Urothelium cell line (cell line): ENCODE data around the gene MTCH1.
A peak's percentile ranks its signal among the peaks of the same experiment; 100 is the strongest.
"Not testable (repeated sequence)": the region's sequence is repeated elsewhere in the genome, so short reads cannot be mapped to it uniquely, and the experiment has no call there.

Source experiments
- DNase-seq: peaks from one replicate; pipeline ENCODE4 v3.0.0; 2011; ENCODE audit warnings: low spot score, mixed read lengths
- FAIRE-seq: peaks from 2 replicates; lab custom pipeline; 2011; peaks lifted over from hg19 to GRCh38; lab: Jason Lieb, UNC

The MTCH1 gene

DNA sequence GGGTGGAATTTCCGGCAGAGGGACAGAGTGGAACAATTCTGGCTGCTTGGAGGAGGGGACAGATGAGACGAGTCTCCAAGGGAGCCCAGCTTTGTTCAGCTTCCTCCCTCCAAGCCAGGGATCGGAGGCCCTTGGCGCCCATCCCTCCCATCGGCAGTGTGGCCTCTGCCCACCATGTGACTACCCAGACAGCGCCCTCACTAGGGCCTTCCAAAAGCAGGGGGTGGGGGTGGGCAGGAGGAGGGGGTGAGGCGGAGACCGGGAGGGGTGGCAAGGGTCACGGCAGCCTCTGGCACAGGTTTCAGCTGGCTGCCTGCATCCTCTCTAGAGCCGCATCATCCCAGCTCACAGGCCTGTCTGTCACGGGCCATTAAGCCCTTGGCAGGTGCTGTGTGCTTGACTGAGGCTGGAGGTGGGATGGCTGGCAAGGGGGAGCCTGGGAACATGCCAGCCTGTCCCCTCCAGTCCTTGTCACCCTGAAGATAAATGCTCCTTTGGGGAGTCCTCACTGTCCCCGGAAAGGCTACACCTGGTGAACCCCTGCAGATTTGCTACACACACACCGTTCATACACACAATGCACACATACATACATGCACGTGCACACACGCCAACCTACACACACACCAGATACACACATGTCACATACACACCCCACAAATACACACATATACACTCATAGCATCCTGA is 13.2 kb upstream of the MTCH1 start:
- FAIRE-seq, result no peak
- DNase-seq, result no peak

DNA sequence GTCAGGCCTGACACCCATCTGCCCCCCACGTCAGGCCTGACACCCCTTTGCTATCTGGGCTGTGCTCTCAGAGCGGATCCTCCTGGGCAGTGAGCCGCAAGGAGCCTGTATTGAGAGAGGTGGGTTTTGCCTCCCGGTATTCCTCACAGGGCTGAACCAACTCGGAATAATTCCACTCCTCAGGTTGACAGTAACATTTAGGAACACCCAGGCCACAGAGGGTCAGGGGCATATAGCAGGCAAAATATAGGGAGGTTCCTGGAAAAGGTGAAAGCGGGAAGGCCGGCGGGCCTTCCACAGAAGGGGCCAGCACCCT is 12.7 kb upstream of the MTCH1 start:
- FAIRE-seq, result no peak

DNA sequence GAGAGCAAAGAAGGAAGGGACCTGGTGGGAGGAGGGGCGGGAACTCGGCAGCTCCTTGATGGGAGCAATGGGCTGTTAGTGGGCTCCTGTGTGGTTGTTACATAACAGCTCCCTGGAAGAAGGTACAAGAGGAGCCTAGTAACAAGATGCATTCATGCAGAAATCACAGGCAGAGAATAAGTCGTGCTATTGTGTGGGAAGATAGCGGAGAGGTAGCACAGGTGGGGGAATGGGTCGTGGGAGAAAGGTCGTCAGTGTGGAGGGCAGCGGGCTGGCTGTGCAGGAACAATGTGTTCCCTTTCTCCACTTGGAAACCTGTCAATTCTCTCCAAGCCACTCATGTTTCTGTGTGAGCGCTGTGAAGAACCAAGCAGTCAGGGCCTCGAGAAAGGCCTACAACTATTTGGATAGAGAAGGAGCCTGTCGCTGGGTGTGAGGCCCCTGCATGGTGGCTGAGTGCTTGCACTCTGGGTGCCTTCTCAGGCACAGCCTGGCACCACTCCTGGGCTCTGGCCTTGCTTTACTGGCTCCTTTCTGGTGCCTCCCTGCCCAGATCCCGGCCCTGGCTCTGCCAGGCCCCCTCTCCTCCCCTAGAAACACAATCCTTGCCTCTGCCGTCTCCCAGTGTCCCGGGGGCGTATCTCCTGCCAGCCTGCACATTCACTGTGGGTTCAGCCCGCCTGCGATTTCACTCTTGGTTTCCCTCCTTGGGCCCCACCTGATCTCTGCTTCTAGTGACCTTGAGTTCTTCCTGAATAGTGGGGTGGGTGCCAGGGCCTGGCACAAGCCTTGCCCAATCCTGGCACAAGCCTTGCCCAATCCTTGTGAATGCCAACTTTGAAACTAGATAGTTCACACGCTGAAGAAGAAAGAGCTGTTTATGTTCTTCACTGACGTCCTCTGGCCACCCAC is 12.1 kb upstream of the MTCH1 start:
- FAIRE-seq (no peak), DNase-seq (no peak)

More for the DNA sequence above, 12.7 kb upstream of the MTCH1 start:
- DNase-seq, result no peak

DNA sequence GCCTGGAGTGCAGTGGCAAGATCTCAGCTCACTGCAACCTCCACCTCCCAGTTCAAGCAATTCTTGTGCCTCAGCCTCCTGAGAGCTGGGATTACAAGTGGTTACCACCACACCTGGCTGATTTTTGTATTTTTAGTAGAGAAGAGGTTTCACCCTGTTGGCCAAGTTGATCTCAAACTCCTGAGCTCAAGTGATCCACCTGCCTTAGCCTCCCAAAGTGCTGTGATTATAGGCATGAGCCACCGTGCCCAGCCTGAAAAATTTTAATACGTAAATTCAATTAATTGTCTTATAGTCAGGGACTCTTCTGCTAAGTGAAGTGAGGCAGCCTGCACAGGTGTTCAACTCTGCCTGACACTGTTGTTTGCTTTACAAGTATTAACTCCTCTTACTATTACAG is 4.4 kb upstream of the MTCH1 start:
- DNase-seq, FAIRE-seq: not testable (repeated sequence)

DNA sequence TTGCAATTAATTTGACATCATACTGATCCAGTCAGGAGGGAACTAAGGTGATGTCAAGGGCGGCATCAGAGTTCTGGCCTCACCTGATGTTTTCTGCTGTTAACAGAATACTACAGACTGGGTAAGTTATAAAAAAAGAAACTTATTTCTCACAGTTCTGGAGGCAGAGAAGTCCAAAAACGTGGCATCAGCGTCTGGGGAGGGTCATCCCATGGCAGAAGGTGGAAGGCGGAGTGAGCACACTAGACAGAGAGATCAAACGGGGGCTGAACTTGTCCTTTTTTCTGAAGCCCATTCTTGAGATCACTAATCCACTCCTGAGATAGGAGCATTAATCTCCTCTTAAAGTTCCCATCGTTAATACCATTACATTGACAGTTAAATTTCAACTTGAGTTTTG is 3.3 kb upstream of the MTCH1 start:
- no peak for FAIRE-seq

DNA sequence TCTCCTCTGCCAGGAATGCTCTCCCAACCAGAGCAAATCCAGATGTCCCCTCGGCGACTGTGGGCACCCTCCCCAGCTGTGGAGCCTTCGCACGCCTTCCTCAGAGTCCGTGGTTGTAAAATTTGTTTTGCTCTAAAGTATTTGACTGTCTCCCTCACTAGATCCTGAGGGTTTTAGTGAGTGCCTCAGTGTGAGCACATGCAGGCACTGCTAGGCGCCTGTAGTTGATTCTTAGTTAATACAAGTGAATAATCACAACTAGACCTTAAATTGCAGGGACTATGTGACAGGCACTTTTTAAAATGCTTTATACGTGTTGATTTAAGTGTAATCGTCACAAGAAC is 680 bp upstream of the MTCH1 start:
- no peak for DNase-seq
- FAIRE-seq, result no peak

More for the DNA sequence above, 3.3 kb upstream of the MTCH1 start:
- no peak for DNase-seq

DNA sequence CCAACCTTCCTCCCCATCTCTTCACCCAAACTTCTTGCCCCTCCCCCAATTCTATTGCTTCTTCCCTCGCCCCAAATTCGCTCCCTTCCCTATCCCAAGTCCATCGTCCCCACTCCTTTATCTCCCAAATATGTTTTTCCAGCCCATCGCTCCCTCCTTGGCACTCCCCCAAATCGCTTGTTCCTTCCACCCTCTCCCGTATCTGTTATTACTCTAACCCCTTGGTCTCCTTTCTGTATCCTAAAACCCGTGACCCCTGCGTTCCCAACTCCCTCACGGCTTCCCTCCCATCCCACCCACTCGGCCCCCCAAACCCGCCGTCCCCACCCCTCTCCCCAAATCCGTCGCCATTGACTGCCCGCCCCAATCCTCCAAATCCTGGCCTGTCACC is 584 bp downstream of the MTCH1 start:
- DNase-seq, result no peak
- no peak for FAIRE-seq

DNA sequence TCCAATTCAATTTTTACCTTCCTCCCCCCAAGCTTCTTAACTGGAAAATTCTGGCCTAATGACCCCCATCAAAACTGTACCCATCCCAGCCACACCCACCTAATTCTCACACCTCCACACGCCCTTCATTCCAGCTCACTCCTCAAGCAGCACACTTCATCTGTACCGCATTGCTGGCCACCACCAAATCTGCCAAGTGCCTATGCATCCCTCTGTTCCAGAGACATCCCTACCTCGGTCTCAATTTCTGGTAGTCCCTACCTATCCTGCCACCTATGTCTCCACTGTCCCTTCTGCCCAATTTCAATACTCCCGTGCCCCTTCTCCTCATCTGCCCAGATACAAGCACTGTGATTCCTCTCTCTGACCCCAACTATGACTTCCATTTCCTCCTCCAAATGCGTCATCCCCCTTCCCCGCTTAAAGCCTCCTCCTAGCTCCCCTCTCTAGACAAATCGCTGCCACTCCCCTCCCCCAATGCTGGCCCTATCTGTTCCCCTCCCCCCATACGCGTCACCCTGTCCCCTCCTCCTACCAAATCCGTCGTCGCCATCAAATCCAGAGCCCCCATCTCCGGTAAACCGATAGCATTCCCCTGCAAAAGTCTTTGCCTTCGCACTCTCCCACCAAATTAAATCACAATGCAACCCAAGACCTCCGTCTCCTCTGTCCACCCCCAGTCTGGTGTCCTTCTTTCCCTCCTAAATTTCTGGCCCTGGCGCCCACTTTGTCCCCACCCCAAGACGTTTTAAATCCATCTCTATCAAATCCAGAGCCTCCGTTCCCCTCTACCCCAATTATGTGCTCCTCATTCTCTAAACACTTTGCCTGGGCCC is 1.2 kb downstream of the MTCH1 start:
- FAIRE-seq (no peak), DNase-seq (peak; percentile 56)

DNA sequence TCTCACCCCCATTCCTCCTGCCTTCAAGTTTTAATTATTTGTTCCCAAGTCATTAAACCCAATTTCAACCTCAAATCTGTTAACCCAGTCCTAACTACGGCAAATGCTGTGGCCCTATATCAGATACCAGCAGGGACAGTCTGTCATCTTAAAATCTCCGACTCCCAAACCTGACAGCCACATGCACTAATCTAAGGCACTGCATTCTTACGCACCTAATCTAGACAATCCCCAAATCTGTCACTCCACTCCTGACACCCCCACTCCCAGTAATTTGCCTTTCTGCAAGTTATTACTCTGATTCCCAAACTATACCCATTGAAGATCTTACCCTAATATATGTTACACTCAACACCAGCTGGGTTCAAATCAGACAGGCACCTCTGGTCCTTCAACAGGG is 2.5 kb downstream of the MTCH1 start:
- DNase-seq (no peak), FAIRE-seq (no peak)

DNA sequence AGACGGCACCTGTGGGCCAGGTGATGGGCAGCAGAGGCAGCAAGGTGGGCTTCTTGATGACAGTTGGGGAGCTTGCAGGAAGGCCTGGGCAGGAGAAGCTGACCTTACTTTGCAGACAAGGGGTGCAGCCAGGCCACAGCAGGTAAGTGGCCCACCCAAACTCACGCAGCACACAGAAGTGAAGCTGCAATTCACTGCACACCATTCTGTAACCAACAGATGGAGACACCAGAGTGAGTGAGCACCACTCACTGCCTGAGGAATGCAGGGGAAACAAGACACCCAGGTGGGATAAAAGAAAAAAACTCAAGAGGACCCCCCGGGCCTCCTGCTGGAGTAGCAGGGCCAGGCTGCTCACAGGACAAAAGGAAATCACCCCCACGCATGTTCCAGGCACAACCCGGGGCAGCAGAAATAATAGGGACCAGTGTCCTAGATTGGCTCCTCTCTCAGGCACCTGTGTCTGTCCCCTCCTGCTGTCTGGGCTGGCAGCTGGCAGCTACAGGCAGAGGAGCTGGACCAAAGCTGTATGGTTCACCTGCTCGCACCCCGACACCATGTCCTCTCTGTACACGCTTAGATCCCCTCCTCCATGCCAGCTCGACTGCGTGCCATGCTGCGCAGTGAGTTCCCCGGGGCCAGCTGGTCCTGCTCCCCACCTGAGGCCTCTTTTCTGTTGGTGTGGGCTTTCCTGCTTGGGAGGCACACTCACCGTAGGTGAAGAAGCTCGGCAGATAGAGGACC is 4.9 kb downstream of the MTCH1 start:
- no peak for DNase-seq
- FAIRE-seq, result no peak

DNA sequence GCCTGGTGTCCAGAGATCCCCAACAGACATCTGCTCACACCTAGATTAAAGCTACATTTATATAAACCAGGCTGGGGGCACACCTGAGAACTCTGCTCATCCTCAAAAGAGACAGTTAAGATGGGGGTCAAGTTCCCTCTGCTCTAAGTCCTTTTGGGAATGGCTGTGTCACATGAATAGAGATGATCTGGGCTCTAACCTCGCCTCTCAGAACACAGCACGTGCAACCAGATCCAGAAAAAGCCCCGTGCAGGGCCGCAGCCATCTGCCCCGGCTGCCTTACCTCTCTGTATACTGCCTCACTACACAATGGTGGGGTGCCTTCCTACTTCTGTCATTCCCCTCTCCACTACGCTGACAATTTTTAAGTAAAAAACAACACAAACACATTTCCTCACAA is 5.9 kb downstream of the MTCH1 start:
- DNase-seq (no peak), FAIRE-seq (no peak)

DNA sequence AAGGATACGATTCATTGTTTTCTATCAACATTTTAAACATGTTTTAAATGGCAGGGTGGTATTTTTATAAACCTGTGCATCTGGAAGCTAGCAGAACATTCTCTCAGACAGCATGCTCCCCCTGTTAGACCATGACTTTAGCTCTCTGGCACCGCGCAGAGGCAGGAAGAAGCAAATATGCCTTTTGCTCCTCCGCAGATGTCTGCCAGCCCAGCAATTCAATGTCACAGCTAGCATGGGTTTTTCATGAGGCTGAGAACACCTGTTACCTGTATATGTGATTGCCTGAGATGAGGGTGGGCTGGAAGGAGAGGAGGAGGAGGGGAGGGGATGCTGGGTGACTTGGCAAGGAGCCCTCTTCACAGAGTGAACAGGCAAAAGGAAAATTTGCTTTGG is 6.7 kb downstream of the MTCH1 start:
- no peak for DNase-seq
- FAIRE-seq, result no peak

DNA sequence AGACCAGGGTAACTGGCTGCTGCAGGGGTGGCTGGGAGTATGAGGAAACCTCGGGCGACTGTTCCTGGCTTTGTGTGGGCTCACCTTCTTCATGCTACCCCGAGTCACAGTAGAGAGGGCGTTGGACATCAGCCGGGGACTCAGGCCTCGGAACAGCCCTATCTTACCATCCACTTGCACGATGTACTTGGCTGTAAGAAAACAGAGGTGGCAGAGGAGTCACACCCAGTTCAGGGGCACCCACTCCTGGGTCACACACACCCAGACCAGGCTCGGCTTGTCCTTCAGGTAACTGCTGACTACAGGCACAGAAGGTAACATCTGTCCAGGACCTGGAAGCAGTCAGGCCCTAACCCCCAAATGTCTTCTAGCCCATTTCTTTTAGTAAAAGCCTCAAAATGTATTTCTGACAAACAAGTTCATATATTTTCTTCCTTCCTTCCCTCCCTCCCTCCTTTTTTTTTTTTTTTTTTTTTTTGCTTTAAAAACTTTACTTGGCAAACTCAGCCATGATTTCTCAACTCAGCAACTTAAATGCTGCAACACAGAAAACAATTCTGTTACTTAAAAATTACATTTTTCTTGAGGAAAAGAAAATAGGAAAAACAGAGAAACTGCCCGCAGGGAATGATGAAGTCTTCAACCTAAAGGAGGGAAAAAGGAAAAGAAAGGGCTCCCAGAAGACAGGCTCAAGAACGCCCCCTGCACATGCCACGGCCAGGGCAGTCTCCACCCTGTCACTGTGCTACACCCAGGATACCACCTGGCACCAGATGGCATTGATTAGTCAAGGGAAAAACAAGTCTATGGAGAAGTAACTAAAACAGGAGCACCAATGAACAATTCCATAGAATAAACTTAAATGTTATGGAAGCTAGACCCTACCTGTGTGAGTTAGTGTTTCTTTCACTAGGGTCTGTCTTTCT is 7.3 kb downstream of the MTCH1 start:
- no peak for DNase-seq
- FAIRE-seq, result no peak

DNA sequence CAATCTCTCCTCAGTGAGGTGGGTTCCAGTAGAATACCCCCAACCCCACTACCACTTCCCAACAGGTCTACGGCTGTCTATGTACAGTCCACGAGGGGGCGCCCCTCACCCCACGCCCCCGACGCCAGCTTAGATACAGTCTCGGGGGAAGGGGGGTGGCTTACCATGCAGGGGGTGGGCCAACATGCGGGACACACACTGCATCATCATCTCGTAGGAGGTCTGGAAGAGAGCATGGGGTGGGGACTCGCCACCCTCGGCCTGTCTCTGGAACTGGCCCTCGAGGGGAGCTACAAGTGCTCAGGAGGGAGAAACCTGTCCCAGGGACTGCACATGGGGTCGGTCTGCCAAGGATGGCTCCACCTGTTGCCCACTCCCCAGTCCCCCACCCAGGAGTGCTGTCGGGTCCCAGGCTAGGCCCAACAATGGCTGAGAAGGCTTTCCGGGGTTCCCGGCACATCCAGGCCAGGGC is 8.5 kb downstream of the MTCH1 start:
- DNase-seq, result peak; percentile 32
- FAIRE-seq, result peak; percentile 58

DNA sequence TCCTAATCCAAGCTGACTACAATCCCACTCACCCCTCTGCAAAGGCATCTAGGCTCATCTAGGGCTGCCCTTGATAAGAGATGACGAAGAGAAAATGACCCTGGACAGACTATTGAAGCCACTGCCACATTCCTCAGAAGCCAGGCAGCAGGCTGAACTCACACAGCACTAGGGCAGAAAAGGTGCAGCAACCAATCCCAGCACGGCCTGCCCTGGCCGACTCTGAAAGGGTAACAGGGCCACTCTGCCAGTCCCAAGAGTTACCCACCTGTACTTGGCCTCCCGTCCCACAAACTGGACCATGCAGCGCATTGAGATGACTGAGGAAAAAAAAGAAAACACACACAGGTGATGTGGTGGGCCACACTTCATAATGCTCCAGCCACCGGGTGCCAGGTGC is 9.1 kb downstream of the MTCH1 start:
- FAIRE-seq (no peak), DNase-seq (no peak)

DNA sequence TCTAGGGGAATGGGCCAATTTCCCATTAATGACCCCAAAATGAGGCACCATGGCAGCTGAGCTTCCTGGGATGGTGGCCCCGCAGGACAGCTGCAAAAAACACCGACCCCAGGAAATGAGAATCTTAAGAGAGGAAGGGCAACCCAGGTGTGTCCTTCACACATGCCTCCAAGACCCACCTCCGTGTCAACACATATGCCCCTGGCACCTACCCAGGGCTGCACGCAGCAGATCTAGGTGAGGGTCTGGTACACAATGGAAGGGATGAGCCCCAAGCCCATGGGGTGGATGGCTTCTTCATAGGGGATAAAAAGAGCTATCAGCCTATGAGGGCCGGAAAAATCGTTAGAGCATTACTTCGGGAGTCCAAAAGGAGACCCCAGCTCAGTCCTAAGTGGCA is 9.5 kb downstream of the MTCH1 start:
- FAIRE-seq (no peak), DNase-seq (no peak)

DNA sequence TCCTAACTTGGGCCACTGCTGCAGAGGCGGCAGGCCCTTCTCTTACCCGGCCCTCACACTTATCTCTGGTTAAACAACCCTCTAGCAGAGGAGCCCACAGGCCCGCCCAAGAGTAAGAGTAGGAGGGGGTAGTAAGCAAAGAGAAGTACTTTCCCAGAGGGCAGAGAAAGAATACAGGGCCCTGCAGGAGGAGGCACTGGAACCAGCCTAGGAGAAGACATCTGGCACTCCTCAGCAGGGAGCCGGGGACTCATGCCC is 10.1 kb downstream of the MTCH1 start:
- no peak for FAIRE-seq
- no peak for DNase-seq

DNA sequence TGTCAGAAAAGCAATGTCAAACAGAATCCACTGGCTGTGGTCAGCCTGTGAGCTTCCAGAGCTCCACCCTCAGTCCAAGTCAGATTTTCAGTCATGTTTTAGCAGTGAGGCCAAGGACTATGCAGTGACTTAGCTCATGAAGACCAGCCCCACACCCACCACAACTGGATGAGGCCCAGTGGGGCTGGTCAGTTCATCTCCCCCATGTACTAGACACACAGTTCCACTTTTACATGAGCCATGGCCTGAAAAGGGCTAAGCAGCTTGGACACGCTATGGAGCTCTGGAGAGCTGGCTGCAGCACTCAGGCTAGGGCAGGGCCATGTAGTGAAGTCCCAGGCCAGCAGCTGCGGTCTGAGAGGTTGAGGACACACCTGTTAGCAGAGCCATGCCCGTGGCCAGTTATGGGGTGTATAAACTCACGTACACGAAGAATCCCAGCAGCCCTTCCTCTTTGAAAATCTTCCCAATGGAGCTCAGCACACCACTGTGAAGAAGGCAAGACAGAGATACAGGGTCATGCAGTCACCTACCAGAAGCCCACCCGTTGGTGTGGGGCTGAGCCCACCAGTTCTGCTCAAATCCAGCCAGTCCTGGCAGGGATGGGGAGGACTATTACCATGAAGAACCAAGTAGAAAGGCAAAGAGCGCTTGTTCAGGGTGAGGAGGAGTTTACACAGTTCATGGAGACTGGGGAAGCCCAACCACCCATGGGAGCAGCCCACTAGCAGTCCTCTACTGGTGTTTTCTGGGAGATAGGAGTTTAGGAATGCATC is 10.6 kb downstream of the MTCH1 start:
- FAIRE-seq, result no peak
- DNase-seq, result no peak

DNA sequence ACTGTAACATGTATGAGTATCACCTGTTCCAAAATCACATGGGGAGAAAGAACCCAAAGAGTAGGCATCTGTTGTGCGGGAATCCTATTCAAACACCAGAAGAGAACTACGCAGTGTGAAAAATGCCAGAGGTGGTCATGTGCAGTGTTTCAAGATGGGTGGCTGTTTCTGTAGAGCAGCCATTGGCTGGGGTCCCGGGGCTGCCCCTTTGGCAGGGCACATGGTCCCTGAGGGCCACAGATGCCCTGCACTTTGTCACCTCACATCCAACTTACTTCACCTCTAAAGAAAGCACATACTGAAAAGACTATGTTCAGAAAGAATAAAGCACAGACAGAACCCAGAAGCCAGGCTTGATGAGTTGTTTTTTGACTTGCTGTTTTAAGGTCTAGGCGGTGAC is 12.3 kb downstream of the MTCH1 start:
- no peak for DNase-seq
- no peak for FAIRE-seq
